Stimulated activated CD8-positive, alpha-beta memory T cell treated with anti-CD3 and anti-CD28 coated beads, Interleukin-4, amount 100 ng/mL, for 1 hour (primary cell): ENCODE measurements around the gene ARHGEF6.

Source experiments
- DNase-seq, 2 donors: peaks; one replicate each; pipeline ENCODE4 v3.0.0-alpha.2; 2020; ENCODE audit warnings: low read depth in 2 of 2, low spot score in 1 of 2

The ARHGEF6 gene

GRCh38 chrX:136694431-136695087, 86.2 kb downstream of the ARHGEF6 start:
- DNase-seq: no peak

- DNase-seq: no peak
Observed at GRCh38 chrX:136692271-136692670, 88.5 kb downstream of the ARHGEF6 start.

- DNase-seq: no peak
Observed at GRCh38 chrX:136691028-136691809, 89.5 kb downstream of the ARHGEF6 start.

- DNase-seq: no peak
Observed at GRCh38 chrX:136689436-136689835, 91.3 kb downstream of the ARHGEF6 start.

GRCh38 chrX:136687457-136687856, 93.3 kb downstream of the ARHGEF6 start:
- DNase-seq: no peak

- no peak for DNase-seq
Observed at GRCh38 chrX:136684120-136684519, 96.6 kb downstream of the ARHGEF6 start.

- DNase-seq: no peak
Observed at GRCh38 chrX:136679531-136679930, 101.2 kb downstream of the ARHGEF6 start.

- no peak for DNase-seq
Observed at GRCh38 chrX:136674270-136674985, 106.3 kb downstream of the ARHGEF6 start.

GRCh38 chrX:136671006-136671610, 109.6 kb downstream of the ARHGEF6 start:
- DNase-seq: no peak

- no peak for DNase-seq
Observed at GRCh38 chrX:136667446-136668168, 113.1 kb downstream of the ARHGEF6 start.

GRCh38 chrX:136666088-136666487, 114.6 kb downstream of the ARHGEF6 start:
- DNase-seq: no peak

GRCh38 chrX:136665258-136665900, 115.4 kb downstream of the ARHGEF6 start:
- no peak for DNase-seq

- no peak for DNase-seq
Observed at GRCh38 chrX:136662976-136663375, 117.8 kb downstream of the ARHGEF6 start.

GRCh38 chrX:136662104-136662503, 118.6 kb downstream of the ARHGEF6 start:
- DNase-seq: no peak

GRCh38 chrX:136660896-136661295, 119.8 kb downstream of the ARHGEF6 start:
- no peak for DNase-seq

GRCh38 chrX:136659174-136659573, 121.6 kb downstream of the ARHGEF6 start:
- no peak for DNase-seq

GRCh38 chrX:136658151-136658550, 122.6 kb downstream of the ARHGEF6 start:
- DNase-seq: no peak

- no peak for DNase-seq
Observed at GRCh38 chrX:136656361-136656964, 124.3 kb downstream of the ARHGEF6 start.

GRCh38 chrX:136652822-136653723, 127.7 kb downstream of the ARHGEF6 start:
- no peak for DNase-seq
